ENCODE results near the gene CYP26A1. TPM values are rescaled to one million over a fixed set of nuclear protein-coding genes. Genes with fewer than 3 reads are reported as not detected.

CYP26A1 gene
- total RNA-seq, 1 donor from 2014 or later, result not detected

GRCh38 chr10:93115661-93116383, 42.1 kb downstream of the CYP26A1 start:
- intact Hi-C loops (cut with micrococcal nuclease), result loop anchor here (1.0 to 5.0 kb wide), 4 partner anchors 173 to 396 kb away; partner anchors contain the start of gene MYOF

- intact Hi-C loops (cut with micrococcal nuclease), result no loop called here
Observed at GRCh38 chr10:93121311-93121710, 47.6 kb downstream of the CYP26A1 start.

- intact Hi-C loops (cut with micrococcal nuclease), result no loop called here
Observed at GRCh38 chr10:93123766-93124165, 50.1 kb downstream of the CYP26A1 start.

GRCh38 chr10:93124580-93125318, 51.1 kb downstream of the CYP26A1 start:
- intact Hi-C loops (cut with micrococcal nuclease), result loop anchor here (5.0 kb wide), 1 partner anchor 697 kb away; no protein-coding TSS in a partner anchor

- intact Hi-C loops (cut with micrococcal nuclease), result loop anchor here (5.0 kb wide), 1 partner anchor 699 kb away; no protein-coding TSS in a partner anchor
Observed at GRCh38 chr10:93125966-93126365, 52.3 kb downstream of the CYP26A1 start.

- intact Hi-C loops (cut with micrococcal nuclease), result loop anchor here (5.0 kb wide), 1 partner anchor 699 kb away; no protein-coding TSS in a partner anchor
Observed at GRCh38 chr10:93126483-93127052, 52.9 kb downstream of the CYP26A1 start.

Other genes with a start within 250 kb of the CYP26A1 start
- 11.3 and 13.9 TPM in 2 replicates for gene EXOC6, start 225.4 kb upstream of the CYP26A1 start, total RNA-seq
- gene CYP26C1, start 13.1 kb upstream of the CYP26A1 start, total RNA-seq, result 0.05 TPM in 1 of 2 replicates, not detected in the other